ENCODE data around the gene TMEM181. TPM values are rescaled to one million over a fixed set of nuclear protein-coding genes. Genes with fewer than 3 reads are reported as not detected.
"Not testable (repeated sequence)": the region's sequence is repeated elsewhere in the genome, so short reads cannot be mapped to it uniquely, and the experiment has no call there.

TMEM181 gene
- total RNA-seq, 2 donors from 2014 or later, result 21.2 to 21.8 TPM

GRCh38 chr6:158552796-158553138 is 7.1 kb upstream of the TMEM181 start:
- no peaks in the 10 kb centered on the region for H3K36me3 ChIP-seq (ENCODE audit: control insufficient read depth, insufficient read depth, low read length)
- DNase-seq, result no peak
- no peaks in the 10 kb centered on the region for H3K9me3 ChIP-seq (ENCODE audit: control insufficient read depth, low read length)
- WGBS, 2 experiments (ENCODE audit: insufficient coverage in 1 of 2, insufficient read length in 1 of 2), result 92% methylated on average over 4 to 5 of the region's 5 CpGs
- Mint-ChIP-seq H3K36me3 (ENCODE audit: low read depth) (no peaks in the 10 kb centered on the region), H3K27me3 (ENCODE audit: insufficient read depth) (peaks cover 7% of the 10 kb centered on the region), H3K4me1 (peaks cover 10% of the 10 kb centered on the region), H3K9me3 (no peaks in the 10 kb centered on the region), H3K4me3 (no peak overlapping the region), H3K27ac (no peak overlapping the region)
- H3K4me1 ChIP-seq (ENCODE audit: control insufficient read depth, insufficient read depth, low read length), result no peaks in the 10 kb centered on the region
- H3K9ac ChIP-seq (ENCODE audit: extremely low read depth, low read length, poor library complexity, severe bottlenecking), result no peak overlapping the region
- TF ChIP-seq CTCF (conservative IDR thresholded peaks at IDR 0.05), result no peak
- no peak overlapping the region for H3K27ac ChIP-seq (ENCODE audit: low read depth, low read length)
- no peaks in the 10 kb centered on the region for H3K27me3 ChIP-seq (ENCODE audit: control insufficient read depth, insufficient read depth, low read length, poor library complexity, severe bottlenecking)
- H3K4me3 ChIP-seq (ENCODE audit: low read length), result no peak overlapping the region

- H3K36me3 ChIP-seq (ENCODE audit: control insufficient read depth, insufficient read depth, low read length), result no peaks in the 10 kb centered on the region
- Mint-ChIP-seq H3K27ac (no peak overlapping the region), H3K9me3 (no peaks in the 10 kb centered on the region), H3K4me3 (no peak overlapping the region), H3K4me1 (peaks cover 16% of the 10 kb centered on the region), H3K36me3 (ENCODE audit: low read depth) (no peaks in the 10 kb centered on the region), H3K27me3 (ENCODE audit: insufficient read depth) (peaks cover 11% of the 10 kb centered on the region)
- 96% methylated on average over 4 of the region's 4 CpGs; no CpG with 5 or more reads in 1 of the 2 experiments for WGBS, 2 experiments (ENCODE audit: insufficient coverage in 1 of 2, insufficient read length in 1 of 2)
- peaks cover 4% of the 10 kb centered on the region for H3K4me1 ChIP-seq (ENCODE audit: control insufficient read depth, insufficient read depth, low read length)
- no peak overlapping the region for H3K27ac ChIP-seq (ENCODE audit: low read depth, low read length)
- no peak overlapping the region for H3K4me3 ChIP-seq (ENCODE audit: low read length)
- DNase-seq, result no peak
- TF ChIP-seq CTCF (conservative IDR thresholded peaks at IDR 0.05), result no peak
- H3K27me3 ChIP-seq (ENCODE audit: control insufficient read depth, insufficient read depth, low read length, poor library complexity, severe bottlenecking), result no peaks in the 10 kb centered on the region
- H3K9me3 ChIP-seq (ENCODE audit: control insufficient read depth, low read length), result no peaks in the 10 kb centered on the region
- no peak overlapping the region for H3K9ac ChIP-seq (ENCODE audit: extremely low read depth, low read length, poor library complexity, severe bottlenecking)
These were observed 5.1 kb upstream of the TMEM181 start for GRCh38 chr6:158554611-158555361.

- Histone ChIP-seq H3K9ac (ENCODE audit: extremely low read depth, low read length, poor library complexity, severe bottlenecking) (no peak overlapping the region), H3K9me3 (ENCODE audit: control insufficient read depth, low read length) (no peaks in the 10 kb centered on the region), H3K27me3 (ENCODE audit: control insufficient read depth, insufficient read depth, low read length, poor library complexity, severe bottlenecking) (no peaks in the 10 kb centered on the region), H3K36me3 (ENCODE audit: control insufficient read depth, insufficient read depth, low read length) (no peaks in the 10 kb centered on the region), H3K4me1 (ENCODE audit: control insufficient read depth, insufficient read depth, low read length) (peaks cover 4% of the 10 kb centered on the region), H3K27ac (ENCODE audit: low read depth, low read length) (no peak overlapping the region), H3K4me3 (ENCODE audit: low read length) (no peak overlapping the region)
- Mint-ChIP-seq H3K4me3 (no peak overlapping the region), H3K36me3 (ENCODE audit: low read depth) (no peaks in the 10 kb centered on the region), H3K27me3 (ENCODE audit: insufficient read depth) (peaks cover 11% of the 10 kb centered on the region), H3K4me1 (peaks cover 17% of the 10 kb centered on the region), H3K9me3 (no peaks in the 10 kb centered on the region), H3K27ac (no peak overlapping the region)
- no peak for TF ChIP-seq CTCF (conservative IDR thresholded peaks at IDR 0.05)
- WGBS, 2 experiments (ENCODE audit: insufficient coverage in 1 of 2, insufficient read length in 1 of 2), result 90 to 95% methylated on average over 5 to 7 of the region's 7 CpGs
- no peak for DNase-seq
These were observed 3.8 kb upstream of the TMEM181 start for GRCh38 chr6:158556113-158556512.

GRCh38 chr6:158557110-158557509 is 2.8 kb upstream of the TMEM181 start:
- 80 to 95% methylated on average over 1 to 3 of the region's 3 CpGs for whole genome bisulfite sequencing, 2 experiments (ENCODE audit: insufficient coverage in 1 of 2, insufficient read length in 1 of 2)
- not testable (repeated sequence) for H3K9ac ChIP-seq (ENCODE audit: extremely low read depth, low read length, poor library complexity, severe bottlenecking); H3K4me3 ChIP-seq (ENCODE audit: low read length); H3K9me3 Mint-ChIP-seq; H3K27me3 ChIP-seq (ENCODE audit: control insufficient read depth, insufficient read depth, low read length, poor library complexity, severe bottlenecking); H3K4me1 ChIP-seq (ENCODE audit: control insufficient read depth, insufficient read depth, low read length); H3K27ac ChIP-seq (ENCODE audit: low read depth, low read length); H3K36me3 ChIP-seq (ENCODE audit: control insufficient read depth, insufficient read depth, low read length); H3K27ac Mint-ChIP-seq; DNase-seq; H3K36me3 Mint-ChIP-seq (ENCODE audit: low read depth); H3K4me3 Mint-ChIP-seq; H3K9me3 ChIP-seq (ENCODE audit: control insufficient read depth, low read length)
- H3K27me3 Mint-ChIP-seq (ENCODE audit: insufficient read depth), result peaks cover 11% of the 10 kb centered on the region
- peaks cover 26% of the 10 kb centered on the region for H3K4me1 Mint-ChIP-seq

Measured in endodermal cell (in vitro differentiated cells).